Measurements from ENCODE around the gene CKS1B.

- no peak for TF ChIP-seq CTCF (IDR thresholded peaks at IDR 0.05; ENCODE audit: low read length)
- TF ChIP-seq EZH2 (IDR thresholded peaks at IDR 0.05; ENCODE audit: borderline replicate concordance, low read length): no peak
These were observed 29.1 kb upstream of the CKS1B start for GRCh38 chr1:154945160-154945961.
